Loucy (cell line): ENCODE measurements around the gene HSPA12B.

ENCODE experiments used
- EZH2phosphoT487 ChIP-seq: fragments of 200-600 bp; IDR thresholded peaks from 2 replicates; pipeline ENCODE4 v1.6.1; 2018; ENCODE audit warnings: antibody characterized with exemption, mild to moderate bottlenecking, moderate library complexity, borderline replicate concordance
- TF ChIP-seq, protein P1 (sequence below): fragments of 200-600 bp; sonication (generic); conservative IDR thresholded peaks from 2 replicates; pipeline ENCODE4 v1.5.1; 2014; ENCODE audit warnings: mild to moderate bottlenecking, antibody characterized with exemption, low read length

DNA sequence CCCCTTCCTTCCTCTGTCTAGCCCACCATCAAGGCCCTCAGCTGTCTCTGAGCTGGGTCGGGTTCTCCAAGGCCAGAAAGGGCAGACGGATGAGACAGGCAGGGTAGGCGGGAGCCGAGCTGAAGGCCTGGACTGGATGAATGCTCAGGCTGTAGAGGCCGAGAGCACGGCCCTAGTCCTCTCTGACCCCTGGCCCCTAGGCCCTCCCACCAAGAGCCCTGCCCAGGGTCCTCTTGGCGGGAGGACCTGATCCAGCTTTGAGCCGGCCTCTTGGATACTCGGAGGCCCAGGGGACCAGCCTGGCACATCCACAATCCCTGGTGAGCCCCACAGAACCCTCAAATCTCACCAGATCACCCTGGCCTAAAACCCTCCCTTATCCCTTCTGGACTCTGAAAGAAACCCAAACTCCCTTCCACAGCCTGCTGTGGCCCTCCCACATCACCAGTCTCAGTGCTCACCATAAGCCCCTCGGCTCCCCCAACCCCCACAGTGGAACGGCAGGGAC is 26.9 kb downstream of the HSPA12B start:
- TF ChIP-seq, protein P1, sequence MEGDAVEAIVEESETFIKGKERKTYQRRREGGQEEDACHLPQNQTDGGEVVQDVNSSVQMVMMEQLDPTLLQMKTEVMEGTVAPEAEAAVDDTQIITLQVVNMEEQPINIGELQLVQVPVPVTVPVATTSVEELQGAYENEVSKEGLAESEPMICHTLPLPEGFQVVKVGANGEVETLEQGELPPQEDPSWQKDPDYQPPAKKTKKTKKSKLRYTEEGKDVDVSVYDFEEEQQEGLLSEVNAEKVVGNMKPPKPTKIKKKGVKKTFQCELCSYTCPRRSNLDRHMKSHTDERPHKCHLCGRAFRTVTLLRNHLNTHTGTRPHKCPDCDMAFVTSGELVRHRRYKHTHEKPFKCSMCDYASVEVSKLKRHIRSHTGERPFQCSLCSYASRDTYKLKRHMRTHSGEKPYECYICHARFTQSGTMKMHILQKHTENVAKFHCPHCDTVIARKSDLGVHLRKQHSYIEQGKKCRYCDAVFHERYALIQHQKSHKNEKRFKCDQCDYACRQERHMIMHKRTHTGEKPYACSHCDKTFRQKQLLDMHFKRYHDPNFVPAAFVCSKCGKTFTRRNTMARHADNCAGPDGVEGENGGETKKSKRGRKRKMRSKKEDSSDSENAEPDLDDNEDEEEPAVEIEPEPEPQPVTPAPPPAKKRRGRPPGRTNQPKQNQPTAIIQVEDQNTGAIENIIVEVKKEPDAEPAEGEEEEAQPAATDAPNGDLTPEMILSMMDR: no peak
- no peak for TF ChIP-seq EZH2phosphoT487
